ENCODE data around the gene PALD1.

The PALD1 gene

DNA sequence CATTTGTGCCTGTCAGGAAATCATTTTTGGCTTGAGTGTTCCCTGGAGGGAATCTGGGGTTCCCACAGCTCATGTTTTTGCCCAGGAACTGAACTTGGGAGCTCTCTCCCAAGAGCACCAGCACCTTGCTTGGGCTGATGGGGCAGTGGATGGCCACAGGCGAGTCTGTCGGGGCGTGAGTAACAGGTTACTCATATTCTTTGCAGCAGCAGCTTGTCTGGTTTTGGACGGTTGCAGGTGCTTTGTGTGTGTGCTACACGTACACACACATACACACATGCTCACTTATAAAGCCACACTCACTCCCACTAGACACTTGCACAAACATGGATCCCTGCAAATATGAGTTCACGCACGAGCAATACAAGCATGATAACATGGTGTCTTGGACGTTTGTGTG is 2.9 kb upstream of the PALD1 start:
- no peak for DNase-seq (ENCODE audit: low read depth, low spot score)
- TF ChIP-seq, protein P1, sequence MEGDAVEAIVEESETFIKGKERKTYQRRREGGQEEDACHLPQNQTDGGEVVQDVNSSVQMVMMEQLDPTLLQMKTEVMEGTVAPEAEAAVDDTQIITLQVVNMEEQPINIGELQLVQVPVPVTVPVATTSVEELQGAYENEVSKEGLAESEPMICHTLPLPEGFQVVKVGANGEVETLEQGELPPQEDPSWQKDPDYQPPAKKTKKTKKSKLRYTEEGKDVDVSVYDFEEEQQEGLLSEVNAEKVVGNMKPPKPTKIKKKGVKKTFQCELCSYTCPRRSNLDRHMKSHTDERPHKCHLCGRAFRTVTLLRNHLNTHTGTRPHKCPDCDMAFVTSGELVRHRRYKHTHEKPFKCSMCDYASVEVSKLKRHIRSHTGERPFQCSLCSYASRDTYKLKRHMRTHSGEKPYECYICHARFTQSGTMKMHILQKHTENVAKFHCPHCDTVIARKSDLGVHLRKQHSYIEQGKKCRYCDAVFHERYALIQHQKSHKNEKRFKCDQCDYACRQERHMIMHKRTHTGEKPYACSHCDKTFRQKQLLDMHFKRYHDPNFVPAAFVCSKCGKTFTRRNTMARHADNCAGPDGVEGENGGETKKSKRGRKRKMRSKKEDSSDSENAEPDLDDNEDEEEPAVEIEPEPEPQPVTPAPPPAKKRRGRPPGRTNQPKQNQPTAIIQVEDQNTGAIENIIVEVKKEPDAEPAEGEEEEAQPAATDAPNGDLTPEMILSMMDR (IDR thresholded peaks at IDR 0.05; ENCODE audit: low read depth, low read length): no peak
- in situ Hi-C loops (cut with HindIII; ENCODE audit: low sequenced_read_pairs): no loop called here
- no peak overlapping the region for H3K4me3 ChIP-seq (ENCODE audit: low read depth, low read length)

DNA sequence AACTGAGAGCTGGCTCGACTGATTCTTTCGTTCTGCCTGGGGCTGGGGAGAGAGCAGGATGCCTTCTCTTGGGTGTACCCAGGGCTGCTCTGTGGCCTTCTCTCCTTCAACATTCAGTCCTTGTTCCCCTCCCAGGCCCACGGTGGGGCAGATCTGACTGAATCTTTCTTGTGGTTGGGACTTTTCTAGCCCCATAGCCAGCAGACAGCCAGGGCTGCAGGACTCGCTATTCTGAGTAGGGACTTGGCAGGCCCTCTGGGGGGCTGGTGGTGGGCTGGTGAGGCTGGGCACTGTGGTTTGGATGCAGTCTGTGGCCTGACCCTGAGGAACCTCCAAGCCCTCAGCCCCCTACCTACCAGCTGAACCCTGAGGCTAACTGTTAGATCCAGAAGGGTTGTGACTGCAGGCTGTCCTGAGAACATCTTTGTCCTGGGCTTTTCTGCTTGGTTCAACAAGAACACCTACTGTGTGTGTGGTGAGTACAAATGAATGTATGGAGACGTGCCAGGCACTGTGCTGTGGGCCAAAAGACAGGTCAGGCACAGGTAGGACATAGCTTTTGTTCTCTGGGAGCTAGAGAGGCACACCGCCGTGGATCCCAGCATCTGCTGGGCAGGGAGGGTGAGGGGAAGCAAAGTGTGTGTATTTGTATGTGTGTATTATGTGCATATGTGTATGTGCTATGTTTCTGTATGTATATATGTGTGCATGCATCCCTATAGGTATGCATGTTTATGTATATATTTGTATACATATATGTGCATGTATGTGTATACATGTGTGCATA is 2.1 kb upstream of the PALD1 start:
- no peak overlapping the region for H3K4me3 ChIP-seq (ENCODE audit: low read depth, low read length)
- DNase-seq (ENCODE audit: low read depth, low spot score): no peak
- TF ChIP-seq, protein P1 (IDR thresholded peaks at IDR 0.05; ENCODE audit: low read depth, low read length): no peak
- in situ Hi-C loops (cut with HindIII; ENCODE audit: low sequenced_read_pairs): no loop called here

DNA sequence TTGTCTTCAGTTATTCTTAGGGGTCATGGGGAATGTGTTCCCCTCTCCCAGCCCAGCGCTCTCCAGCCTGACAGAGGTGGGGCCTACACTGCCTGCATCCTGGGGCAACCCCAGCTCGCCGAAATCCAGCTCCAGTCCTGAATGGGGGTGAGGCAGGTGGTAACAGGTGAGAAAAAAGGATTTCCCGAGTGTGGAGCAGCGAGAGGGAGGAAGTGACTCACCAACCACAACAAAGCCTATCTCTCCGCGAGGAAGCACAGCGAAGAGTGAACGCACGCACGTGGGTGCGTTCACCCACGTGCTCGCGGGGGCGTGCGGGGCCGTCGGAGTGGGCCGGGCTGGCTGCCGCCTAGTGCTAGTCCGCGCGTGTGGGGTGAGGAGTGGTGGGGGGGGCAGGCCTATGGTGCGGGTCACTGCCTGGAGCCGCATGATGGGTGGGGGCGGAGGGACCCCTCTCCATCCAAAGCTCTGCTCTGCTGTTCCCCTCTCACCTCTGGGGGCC is 855 bp upstream of the PALD1 start:
- DNase-seq (ENCODE audit: low read depth, low spot score): no peak
- peak overlapping the region; percentile 49 for H3K4me3 ChIP-seq (ENCODE audit: low read depth, low read length)
- in situ Hi-C loops (cut with HindIII; ENCODE audit: low sequenced_read_pairs): no loop called here
- TF ChIP-seq, protein P1 (IDR thresholded peaks at IDR 0.05; ENCODE audit: low read depth, low read length): no peak

DNA sequence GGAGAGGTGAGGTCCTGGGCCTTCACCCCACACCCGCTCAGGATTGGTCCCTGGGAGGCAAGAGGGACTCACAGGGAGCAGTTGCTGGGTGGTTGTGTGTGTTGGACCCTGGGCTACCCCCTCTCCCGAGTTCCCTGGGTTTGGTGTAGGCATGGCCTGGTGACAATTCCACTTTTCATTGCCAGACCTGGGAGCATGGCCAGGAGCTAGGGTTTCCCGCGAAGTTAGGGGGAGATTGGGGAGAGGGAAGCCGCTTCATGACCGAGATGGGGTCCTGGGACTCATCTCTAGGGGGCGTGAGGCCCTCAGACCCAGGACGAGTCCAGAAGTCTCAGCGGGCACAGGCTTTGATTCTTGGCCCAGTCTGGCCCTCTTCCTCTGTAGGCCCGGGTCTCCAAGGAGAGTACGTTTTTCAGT is 606 bp downstream of the PALD1 start:
- in situ Hi-C loops (cut with HindIII; ENCODE audit: low sequenced_read_pairs): no loop called here
- TF ChIP-seq, protein P1 (IDR thresholded peaks at IDR 0.05; ENCODE audit: low read depth, low read length): no peak
- H3K4me3 ChIP-seq (ENCODE audit: low read depth, low read length): peak overlapping the region; percentile 49
- DNase-seq (ENCODE audit: low read depth, low spot score): no peak

DNA sequence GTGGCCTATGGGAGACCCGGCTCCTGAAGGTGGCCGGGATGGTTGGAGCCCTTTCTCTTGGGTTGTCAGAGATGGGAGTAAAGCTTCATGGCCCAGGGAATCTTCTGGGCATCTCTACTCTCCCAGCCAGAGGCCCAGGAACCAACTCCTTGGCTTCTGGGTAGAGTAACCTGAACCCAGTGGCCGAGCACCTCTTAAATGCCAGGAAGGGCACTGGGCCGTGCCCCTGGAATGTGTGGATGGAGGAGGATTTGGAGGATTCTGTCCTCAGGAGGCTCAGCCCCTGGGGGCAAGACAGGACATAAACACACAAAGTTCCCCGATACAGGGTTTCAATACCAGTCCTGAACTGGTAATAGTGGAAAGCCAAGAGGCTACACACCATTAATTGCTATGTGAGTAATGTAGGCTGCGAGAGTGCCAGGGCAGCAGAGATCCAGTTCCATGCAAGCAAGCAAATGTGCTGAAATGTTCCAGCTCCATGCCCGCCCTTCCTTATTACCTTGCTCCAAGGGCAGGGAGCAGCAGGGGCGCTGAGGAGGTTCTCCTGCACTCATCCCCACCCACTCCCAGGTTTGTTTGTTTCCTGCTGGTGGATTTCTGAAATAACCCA is 1.2 kb downstream of the PALD1 start:
- TF ChIP-seq, protein P1 (IDR thresholded peaks at IDR 0.05; ENCODE audit: low read depth, low read length): no peak
- DNase-seq (ENCODE audit: low read depth, low spot score): no peak
- H3K4me3 ChIP-seq (ENCODE audit: low read depth, low read length): no peak overlapping the region
- in situ Hi-C loops (cut with HindIII; ENCODE audit: low sequenced_read_pairs): no loop called here

DNA sequence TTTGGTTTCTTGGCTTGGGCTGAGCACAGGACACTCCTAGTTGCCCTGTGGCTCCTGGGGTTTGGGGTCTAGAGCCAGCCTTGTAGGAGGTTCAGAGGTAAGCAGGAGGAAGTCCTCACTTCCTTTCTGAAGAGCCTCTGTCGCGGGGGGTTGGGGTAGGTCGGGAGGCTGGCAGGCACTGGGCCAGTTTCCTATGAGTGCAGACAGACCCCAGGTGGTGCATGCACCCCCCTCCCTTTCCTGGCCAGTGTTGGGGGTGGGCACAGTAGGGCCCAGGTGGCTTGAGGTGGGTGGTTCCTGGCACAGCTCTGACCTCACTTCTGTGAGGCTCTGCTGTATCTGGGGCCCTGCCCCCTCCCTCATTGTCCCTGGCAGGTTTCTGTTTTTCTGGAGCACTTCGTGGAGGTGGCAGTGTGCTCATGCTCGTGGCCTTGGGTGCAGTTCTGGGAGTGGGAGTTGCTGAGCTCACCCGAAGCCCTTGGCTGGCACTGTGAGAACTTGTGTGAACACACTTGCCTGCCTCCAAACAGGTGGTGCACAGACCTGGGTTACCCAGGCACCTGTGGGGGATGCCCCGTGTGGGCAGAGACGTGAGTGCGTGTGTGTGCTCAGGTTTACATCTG is 1.8 kb downstream of the PALD1 start:
- in situ Hi-C loops (cut with HindIII; ENCODE audit: low sequenced_read_pairs): no loop called here
- DNase-seq (ENCODE audit: low read depth, low spot score): no peak
- no peak overlapping the region for H3K4me3 ChIP-seq (ENCODE audit: low read depth, low read length)
- TF ChIP-seq, protein P1 (IDR thresholded peaks at IDR 0.05; ENCODE audit: low read depth, low read length): no peak
